ENCODE results near the gene KIR3DL2. TPM values are rescaled to one million over a fixed set of nuclear protein-coding genes. Genes with fewer than 3 reads are reported as not detected.
"Not testable (repeated sequence)": the region's sequence is repeated elsewhere in the genome, so short reads cannot be mapped to it uniquely, and the experiment has no call there.

The KIR3DL2 gene
- total and polyA plus RNA-seq, 4 donors = not detected

GRCh38 chr19:54858476-54858875, 8.2 kb downstream of the KIR3DL2 start:
- H3K9me3 ChIP-seq (ENCODE audit: control insufficient read depth, insufficient read depth, low read length); H3K27me3 ChIP-seq (ENCODE audit: control insufficient read depth, insufficient read depth, low read length); DNase-seq (ENCODE audit: low read depth in 4 of 6, low spot score in 6 of 6); H3K4me1 ChIP-seq (ENCODE audit: control insufficient read depth, insufficient read depth, low read length); H3K36me3 ChIP-seq (ENCODE audit: control insufficient read depth, insufficient read depth, low read length); H3K4me3 ChIP-seq (ENCODE audit: low read depth, low read length); H3K27ac ChIP-seq (ENCODE audit: low read depth, low read length): not testable (repeated sequence)
- WGBS (ENCODE audit: insufficient coverage) = no CpG with 5 or more reads among the region's 3 CpGs

- H3K36me3 ChIP-seq (ENCODE audit: control insufficient read depth, insufficient read depth, low read length); H3K4me1 ChIP-seq (ENCODE audit: control insufficient read depth, insufficient read depth, low read length); H3K27me3 ChIP-seq (ENCODE audit: control insufficient read depth, insufficient read depth, low read length); H3K4me3 ChIP-seq (ENCODE audit: low read depth, low read length); DNase-seq (ENCODE audit: low read depth in 4 of 6, low spot score in 6 of 6); H3K9me3 ChIP-seq (ENCODE audit: control insufficient read depth, insufficient read depth, low read length); H3K27ac ChIP-seq (ENCODE audit: low read depth, low read length): not testable (repeated sequence)
- WGBS (ENCODE audit: insufficient coverage) = 74% methylated on average over 3 of the region's 7 CpGs
These were observed 9.2 kb downstream of the KIR3DL2 start for GRCh38 chr19:54859421-54859820.

GRCh38 chr19:54863459-54863858, 13.2 kb downstream of the KIR3DL2 start:
- no CpG with 5 or more reads among the region's 3 CpGs for WGBS (ENCODE audit: insufficient coverage)
- not testable (repeated sequence) for DNase-seq (ENCODE audit: low read depth in 4 of 6, low spot score in 6 of 6); H3K9me3 ChIP-seq (ENCODE audit: control insufficient read depth, insufficient read depth, low read length)

GRCh38 chr19:54871696-54872095, 21.5 kb downstream of the KIR3DL2 start:
- Histone ChIP-seq H3K27ac (ENCODE audit: low read depth, low read length) (no peak overlapping the region), H3K4me3 (ENCODE audit: low read depth, low read length) (no peak overlapping the region), H3K9me3 (ENCODE audit: control insufficient read depth, insufficient read depth, low read length) (no peaks in the 10 kb centered on the region), H3K36me3 (ENCODE audit: control insufficient read depth, insufficient read depth, low read length) (no peaks in the 10 kb centered on the region), H3K27me3 (ENCODE audit: control insufficient read depth, insufficient read depth, low read length) (no peaks in the 10 kb centered on the region), H3K4me1 (ENCODE audit: control insufficient read depth, insufficient read depth, low read length) (no peaks in the 10 kb centered on the region)
- DNase-seq (ENCODE audit: low read depth in 4 of 6, low spot score in 6 of 6) = no peak
- 70% methylated on average over 2 of the region's 3 CpGs for WGBS (ENCODE audit: insufficient coverage)

More at GRCh38 chr19:54863459-54863858, 13.2 kb downstream of the KIR3DL2 start:
- H3K4me1 ChIP-seq (ENCODE audit: control insufficient read depth, insufficient read depth, low read length); H3K27ac ChIP-seq (ENCODE audit: low read depth, low read length); H3K4me3 ChIP-seq (ENCODE audit: low read depth, low read length); H3K36me3 ChIP-seq (ENCODE audit: control insufficient read depth, insufficient read depth, low read length); H3K27me3 ChIP-seq (ENCODE audit: control insufficient read depth, insufficient read depth, low read length): not testable (repeated sequence)

GRCh38 chr19:54873990-54874389, 23.7 kb downstream of the KIR3DL2 start, which contains the start of gene FCAR:
Gene FCAR, plus strand, starts transcription at chr19:54874235. Its CDS starts 55 bp downstream, at chr19:54874290.
- no peak within 1 kb of the TSS for H3K27ac ChIP-seq (ENCODE audit: low read depth, low read length)
- H3K4me3 ChIP-seq (ENCODE audit: low read depth, low read length) = no peak within 1 kb of the TSS
- no peak for DNase-seq (ENCODE audit: low read depth in 4 of 6, low spot score in 6 of 6)
- H3K9me3 ChIP-seq (ENCODE audit: control insufficient read depth, insufficient read depth, low read length) = no peaks in the 10 kb centered on the region
- H3K27me3 ChIP-seq (ENCODE audit: control insufficient read depth, insufficient read depth, low read length) = no peaks in the 10 kb centered on the region
- H3K4me1 ChIP-seq (ENCODE audit: control insufficient read depth, insufficient read depth, low read length) = no peaks in the 10 kb centered on the region
- WGBS (ENCODE audit: insufficient coverage) = 83% methylated on average over 6 of the region's 8 CpGs
- no peaks in the 10 kb centered on the region for H3K36me3 ChIP-seq (ENCODE audit: control insufficient read depth, insufficient read depth, low read length)

- 80% methylated on average over 1 of the region's 2 CpGs for WGBS (ENCODE audit: insufficient coverage)
- Histone ChIP-seq H3K36me3 (ENCODE audit: control insufficient read depth, insufficient read depth, low read length) (no peaks in the 10 kb centered on the region), H3K27me3 (ENCODE audit: control insufficient read depth, insufficient read depth, low read length) (no peaks in the 10 kb centered on the region), H3K9me3 (ENCODE audit: control insufficient read depth, insufficient read depth, low read length) (no peaks in the 10 kb centered on the region), H3K4me1 (ENCODE audit: control insufficient read depth, insufficient read depth, low read length) (no peaks in the 10 kb centered on the region), H3K4me3 (ENCODE audit: low read depth, low read length) (no peak overlapping the region), H3K27ac (ENCODE audit: low read depth, low read length) (no peak overlapping the region)
- DNase-seq (ENCODE audit: low read depth in 4 of 6, low spot score in 6 of 6) = no peak
These were observed 25.3 kb downstream of the KIR3DL2 start for GRCh38 chr19:54875506-54875905.

- Histone ChIP-seq H3K9me3 (ENCODE audit: control insufficient read depth, insufficient read depth, low read length) (no peaks in the 10 kb centered on the region), H3K27me3 (ENCODE audit: control insufficient read depth, insufficient read depth, low read length) (peaks cover 6% of the 10 kb centered on the region), H3K36me3 (ENCODE audit: control insufficient read depth, insufficient read depth, low read length) (no peaks in the 10 kb centered on the region), H3K4me3 (ENCODE audit: low read depth, low read length) (no peak overlapping the region), H3K27ac (ENCODE audit: low read depth, low read length) (no peak overlapping the region), H3K4me1 (ENCODE audit: control insufficient read depth, insufficient read depth, low read length) (no peaks in the 10 kb centered on the region)
- WGBS (ENCODE audit: insufficient coverage) = no CpG with 5 or more reads among the region's 3 CpGs
- DNase-seq (ENCODE audit: low read depth in 4 of 6, low spot score in 6 of 6) = no peak
These were observed 27.2 kb downstream of the KIR3DL2 start for GRCh38 chr19:54877471-54877870.

GRCh38 chr19:54881884-54882283, 31.6 kb downstream of the KIR3DL2 start:
- 63% methylated on average over 6 of the region's 6 CpGs for whole genome bisulfite sequencing (ENCODE audit: insufficient coverage)
- DNase-seq (ENCODE audit: low read depth in 4 of 6, low spot score in 6 of 6) = no peak
- H3K4me1 ChIP-seq (ENCODE audit: control insufficient read depth, insufficient read depth, low read length) = no peaks in the 10 kb centered on the region
- peaks cover 6% of the 10 kb centered on the region for H3K27me3 ChIP-seq (ENCODE audit: control insufficient read depth, insufficient read depth, low read length)
- no peaks in the 10 kb centered on the region for H3K9me3 ChIP-seq (ENCODE audit: control insufficient read depth, insufficient read depth, low read length)
- H3K4me3 ChIP-seq (ENCODE audit: low read depth, low read length) = no peak overlapping the region
- H3K27ac ChIP-seq (ENCODE audit: low read depth, low read length) = no peak overlapping the region
- H3K36me3 ChIP-seq (ENCODE audit: control insufficient read depth, insufficient read depth, low read length) = no peaks in the 10 kb centered on the region

GRCh38 chr19:54882758-54883157, 32.5 kb downstream of the KIR3DL2 start:
- 81% methylated on average over 5 of the region's 7 CpGs for WGBS (ENCODE audit: insufficient coverage)
- H3K27me3 ChIP-seq (ENCODE audit: control insufficient read depth, insufficient read depth, low read length) = peaks cover 6% of the 10 kb centered on the region
- H3K4me1 ChIP-seq (ENCODE audit: control insufficient read depth, insufficient read depth, low read length) = no peaks in the 10 kb centered on the region
- no peaks in the 10 kb centered on the region for H3K9me3 ChIP-seq (ENCODE audit: control insufficient read depth, insufficient read depth, low read length)
- H3K36me3 ChIP-seq (ENCODE audit: control insufficient read depth, insufficient read depth, low read length) = no peaks in the 10 kb centered on the region
- no peak overlapping the region for H3K4me3 ChIP-seq (ENCODE audit: low read depth, low read length)
- no peak overlapping the region for H3K27ac ChIP-seq (ENCODE audit: low read depth, low read length)
- no peak for DNase-seq (ENCODE audit: low read depth in 4 of 6, low spot score in 6 of 6)

- Histone ChIP-seq H3K4me3 (ENCODE audit: low read depth, low read length) (no peak overlapping the region), H3K27ac (ENCODE audit: low read depth, low read length) (no peak overlapping the region), H3K27me3 (ENCODE audit: control insufficient read depth, insufficient read depth, low read length) (peaks cover 6% of the 10 kb centered on the region), H3K9me3 (ENCODE audit: control insufficient read depth, insufficient read depth, low read length) (no peaks in the 10 kb centered on the region), H3K4me1 (ENCODE audit: control insufficient read depth, insufficient read depth, low read length) (no peaks in the 10 kb centered on the region), H3K36me3 (ENCODE audit: control insufficient read depth, insufficient read depth, low read length) (no peaks in the 10 kb centered on the region)
- DNase-seq (ENCODE audit: low read depth in 4 of 6, low spot score in 6 of 6) = no peak
- WGBS (ENCODE audit: insufficient coverage) = 85% methylated on average over 7 of the region's 9 CpGs
These were observed 33.0 kb downstream of the KIR3DL2 start for GRCh38 chr19:54883228-54883627.
